OCI-LY7 (cell line): Measurements from ENCODE around the gene TSPOAP1.

Experiments
- EZH2phosphoT487 ChIP-seq: fragments of 200-600 bp; sonication (generic); IDR thresholded peaks from 2 replicates; pipeline ENCODE4 v1.6.1; 2018; ENCODE audit warnings: low read depth, borderline replicate concordance, mild to moderate bottlenecking, mixed run types, antibody characterized with exemption, low read length, moderate library complexity, mixed read lengths
- TF ChIP-seq, protein P1 (sequence below): fragments of 200-600 bp; sonication (generic); conservative IDR thresholded peaks from 2 replicates; pipeline ENCODE4 v1.5.1; 2014; ENCODE audit warnings: mild to moderate bottlenecking, antibody characterized with exemption, low read length, moderate library complexity, mixed read lengths

DNA sequence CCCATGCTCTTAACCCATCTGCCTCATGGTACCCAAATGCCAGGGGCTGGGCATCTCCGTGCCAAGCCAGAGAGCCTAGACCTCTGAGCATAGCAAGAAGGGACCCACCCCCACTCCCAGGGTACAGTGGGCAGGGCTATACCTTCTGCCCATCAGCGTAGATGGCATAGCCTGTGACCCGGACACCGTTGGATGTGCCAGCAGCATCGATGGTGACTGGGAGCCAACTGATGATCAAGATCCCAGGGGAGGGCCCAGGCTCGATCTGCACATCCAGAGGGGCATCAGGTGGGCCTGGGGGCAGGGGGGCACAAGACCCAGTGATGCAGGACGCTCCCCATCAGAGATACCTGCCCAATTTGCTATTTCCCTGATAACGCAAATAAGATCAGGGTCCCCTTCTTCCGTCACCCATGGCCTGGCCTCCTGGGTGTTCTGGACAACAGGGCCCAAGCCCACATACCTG, 17.1 kb downstream of the TSPOAP1 start:
- TF ChIP-seq, protein P1, sequence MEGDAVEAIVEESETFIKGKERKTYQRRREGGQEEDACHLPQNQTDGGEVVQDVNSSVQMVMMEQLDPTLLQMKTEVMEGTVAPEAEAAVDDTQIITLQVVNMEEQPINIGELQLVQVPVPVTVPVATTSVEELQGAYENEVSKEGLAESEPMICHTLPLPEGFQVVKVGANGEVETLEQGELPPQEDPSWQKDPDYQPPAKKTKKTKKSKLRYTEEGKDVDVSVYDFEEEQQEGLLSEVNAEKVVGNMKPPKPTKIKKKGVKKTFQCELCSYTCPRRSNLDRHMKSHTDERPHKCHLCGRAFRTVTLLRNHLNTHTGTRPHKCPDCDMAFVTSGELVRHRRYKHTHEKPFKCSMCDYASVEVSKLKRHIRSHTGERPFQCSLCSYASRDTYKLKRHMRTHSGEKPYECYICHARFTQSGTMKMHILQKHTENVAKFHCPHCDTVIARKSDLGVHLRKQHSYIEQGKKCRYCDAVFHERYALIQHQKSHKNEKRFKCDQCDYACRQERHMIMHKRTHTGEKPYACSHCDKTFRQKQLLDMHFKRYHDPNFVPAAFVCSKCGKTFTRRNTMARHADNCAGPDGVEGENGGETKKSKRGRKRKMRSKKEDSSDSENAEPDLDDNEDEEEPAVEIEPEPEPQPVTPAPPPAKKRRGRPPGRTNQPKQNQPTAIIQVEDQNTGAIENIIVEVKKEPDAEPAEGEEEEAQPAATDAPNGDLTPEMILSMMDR, result no peak
- no peak for TF ChIP-seq EZH2phosphoT487
